ENCODE data around the gene ADRB2.
"Not testable (repeated sequence)": the region's sequence is repeated elsewhere in the genome, so short reads cannot be mapped to it uniquely, and the experiment has no call there.

The ADRB2 gene

GRCh38 chr5:148826053-148826738 lies at the start of gene ADRB2:
Gene ADRB2 (plus strand): TSS chr5:148826611. CDS start chr5:148826832, 221 bp downstream.
- peak; percentile 51 for DNase-seq (ENCODE audit: low spot score)

DNA sequence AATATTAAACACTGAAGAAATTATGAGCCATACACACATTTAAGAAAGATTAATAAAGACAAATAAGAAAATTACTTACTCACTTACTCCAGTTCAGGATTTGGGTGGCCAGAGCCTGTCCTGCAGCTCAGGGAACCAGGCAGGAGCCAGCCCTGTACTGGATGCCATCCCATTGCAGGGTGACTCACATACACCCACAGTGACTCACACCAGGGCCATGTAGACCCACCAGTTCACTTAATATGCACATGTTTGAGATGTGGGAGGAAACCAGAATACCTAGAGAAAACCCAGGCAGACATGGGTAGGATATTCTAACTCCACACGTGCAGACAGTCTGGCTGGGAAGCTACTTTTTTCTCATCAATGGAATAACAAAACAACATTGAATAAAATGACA lies 49.6 kb upstream of the ADRB2 start:
- peak; percentile 36 for DNase-seq (ENCODE audit: low spot score)

- DNase-seq (ENCODE audit: low spot score), result no peak
Measured at GRCh38 chr5:148778882-148779281, 47.5 kb upstream of the ADRB2 start.

DNA sequence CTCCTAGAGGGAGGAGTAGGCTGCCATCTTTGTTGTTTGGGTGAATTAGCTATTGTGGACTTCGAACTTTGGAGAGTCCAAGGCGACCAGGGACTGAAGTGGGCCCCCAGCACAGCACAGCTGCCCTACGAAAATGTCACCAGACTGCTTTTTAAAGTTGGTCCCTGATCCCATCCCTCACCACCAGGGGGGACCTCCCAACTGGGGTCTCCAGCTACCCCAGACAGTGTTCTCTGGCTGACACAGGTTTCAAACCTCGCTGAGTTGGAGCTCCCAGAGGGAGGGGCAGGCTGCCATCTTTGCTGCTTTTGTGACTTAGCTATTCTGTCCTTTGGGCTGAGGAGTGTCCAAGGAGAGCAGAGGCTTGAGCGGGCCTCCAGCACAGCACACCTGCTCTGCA lies 45.7 kb upstream of the ADRB2 start:
- no peak for DNase-seq (ENCODE audit: low spot score)

- no peak for DNase-seq (ENCODE audit: low spot score)
Measured at GRCh38 chr5:148781766-148782165, 44.6 kb upstream of the ADRB2 start.

DNA sequence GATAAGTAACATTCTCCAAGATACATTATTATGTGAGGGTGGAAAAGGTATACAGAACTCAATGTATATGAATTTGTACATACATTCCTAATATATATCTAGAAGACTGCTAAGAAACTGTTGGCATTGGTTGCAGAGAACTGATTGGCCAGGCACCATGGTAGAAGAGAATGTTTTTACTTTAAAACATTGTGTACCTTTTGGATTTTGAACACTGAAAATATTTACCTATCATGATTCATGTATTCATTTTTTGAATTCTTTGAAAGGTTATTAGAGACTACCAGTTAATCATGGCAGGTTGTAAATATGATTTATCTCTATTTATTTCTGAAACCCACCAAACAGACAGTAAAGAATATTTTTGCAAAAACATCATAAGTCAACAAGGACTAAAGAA lies 41.2 kb upstream of the ADRB2 start:
- no peak for DNase-seq (ENCODE audit: low spot score)

DNA sequence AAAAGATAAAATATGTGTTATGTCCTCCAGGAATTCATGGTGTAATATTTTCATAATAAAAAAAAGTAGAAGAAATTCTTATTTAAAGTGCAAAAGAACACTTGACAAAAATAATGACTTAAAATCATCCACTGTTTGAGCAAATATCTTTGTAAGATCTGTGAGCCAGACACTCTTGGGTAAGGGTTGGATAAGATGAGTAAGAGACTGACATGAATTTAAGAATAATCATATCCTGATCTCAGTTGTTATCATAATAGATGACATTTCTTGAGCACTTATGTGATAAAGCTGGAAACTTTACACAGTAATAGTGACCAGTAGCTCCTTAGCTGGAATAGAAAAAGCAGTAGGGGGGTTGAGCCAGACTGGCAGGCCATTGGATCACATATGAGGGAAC lies 40.0 kb upstream of the ADRB2 start:
- DNase-seq (ENCODE audit: low spot score), result no peak

DNA sequence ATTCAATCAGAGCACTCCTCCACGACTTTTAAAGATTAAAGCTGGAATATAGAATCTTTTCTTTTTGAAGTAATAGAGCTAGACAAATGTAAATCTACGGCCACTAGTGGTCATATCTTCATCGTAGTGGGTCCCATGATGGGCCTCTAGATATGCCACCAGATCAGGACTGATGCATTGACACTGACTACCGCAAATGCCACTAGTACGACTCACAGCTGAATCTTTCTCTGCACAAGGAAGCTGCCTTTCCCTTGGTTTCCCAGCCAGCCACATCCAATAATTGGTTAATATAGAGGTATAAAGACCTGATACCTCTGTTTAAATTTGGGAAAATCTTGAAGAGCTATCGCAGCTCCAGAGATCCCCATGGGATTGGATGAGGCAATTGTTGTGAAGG lies 37.8 kb upstream of the ADRB2 start:
- no peak for DNase-seq (ENCODE audit: low spot score)

DNA sequence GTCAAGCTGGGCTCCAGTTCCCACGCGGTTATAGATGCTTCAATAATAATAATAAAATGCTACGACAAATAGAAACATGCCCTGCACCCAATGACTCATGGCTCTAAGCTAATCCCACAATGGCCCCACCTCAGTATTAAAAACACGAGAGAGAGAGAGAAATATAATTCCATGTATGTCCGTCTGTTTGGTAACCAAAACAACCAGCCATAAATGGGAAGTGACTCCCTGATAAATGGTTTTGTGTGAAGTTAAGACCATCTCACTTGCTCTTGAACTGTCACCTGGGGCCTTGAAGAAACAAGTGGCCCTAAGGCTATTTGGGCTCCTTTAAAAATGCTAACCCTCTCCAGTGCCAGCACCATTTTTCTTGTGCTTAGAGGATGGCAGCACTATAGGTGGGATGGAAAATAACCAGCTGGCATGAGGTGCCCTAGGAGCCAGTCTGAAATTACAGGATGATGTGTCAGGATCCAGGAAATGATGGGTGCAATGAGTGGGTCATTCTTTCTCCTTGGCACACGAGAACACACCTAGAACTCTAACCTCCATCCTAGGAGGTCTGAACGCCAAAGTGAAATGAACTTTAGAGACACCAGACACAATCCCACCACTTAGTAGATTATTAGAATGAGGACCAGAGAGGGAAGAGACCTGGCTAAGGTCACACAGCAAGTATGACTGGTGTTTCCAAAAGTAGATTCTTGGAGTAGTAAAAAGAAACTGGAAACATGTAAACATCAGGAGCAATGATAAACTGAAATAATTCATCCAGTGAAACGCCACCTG lies 35.7 kb upstream of the ADRB2 start:
- no peak for DNase-seq (ENCODE audit: low spot score)

- no peak for DNase-seq (ENCODE audit: low spot score)
Measured at GRCh38 chr5:148791334-148791667, 35.1 kb upstream of the ADRB2 start.

DNA sequence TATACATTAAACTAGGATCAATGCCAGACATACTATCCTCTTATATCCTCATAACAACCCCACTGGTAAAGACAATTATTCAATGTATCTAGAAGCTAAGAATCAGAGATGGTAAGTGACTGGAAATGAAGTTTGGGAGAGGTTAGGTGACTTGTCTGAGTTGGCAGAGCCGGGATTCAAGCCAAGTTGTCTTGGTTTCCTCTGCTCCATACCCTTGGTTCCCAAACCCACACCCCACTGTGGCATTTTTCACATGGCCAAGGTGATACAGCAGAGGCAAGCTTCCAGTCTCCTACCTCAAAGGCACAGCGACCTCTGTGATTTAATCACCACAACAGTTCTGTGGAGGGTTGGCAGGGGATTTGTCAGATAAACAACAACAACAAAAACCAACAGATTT lies 34.7 kb upstream of the ADRB2 start:
- DNase-seq (ENCODE audit: low spot score), result no peak

DNA sequence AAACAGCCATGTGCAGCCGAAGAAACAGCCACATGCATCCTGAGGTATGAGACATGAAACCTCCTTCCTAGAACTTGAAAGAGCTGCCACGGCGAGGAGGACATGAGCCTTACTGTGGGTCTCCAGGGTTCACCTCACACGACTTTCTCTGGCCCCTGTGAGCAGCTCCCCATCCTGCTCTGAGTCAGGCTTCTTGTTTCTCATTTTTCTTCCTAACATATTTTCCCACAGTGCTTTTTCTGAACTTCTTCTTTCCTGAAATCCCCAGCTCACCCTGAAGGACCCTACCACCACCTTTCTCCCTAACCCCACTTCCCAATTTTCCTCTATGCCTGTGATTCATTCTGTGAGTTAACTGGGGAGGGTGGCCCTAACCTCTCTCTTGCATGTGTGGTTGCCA lies 33.7 kb upstream of the ADRB2 start:
- DNase-seq (ENCODE audit: low spot score), result no peak

- DNase-seq (ENCODE audit: low spot score), result no peak
Measured at GRCh38 chr5:148793261-148793660, 33.1 kb upstream of the ADRB2 start.

- no peak for DNase-seq (ENCODE audit: low spot score)
Measured at GRCh38 chr5:148794275-148794674, 32.1 kb upstream of the ADRB2 start.

GRCh38 chr5:148794729-148795561 lies 31.5 kb upstream of the ADRB2 start:
- no peak for DNase-seq (ENCODE audit: low spot score)

- DNase-seq (ENCODE audit: low spot score), result no peak
Measured at GRCh38 chr5:148796936-148797335, 29.5 kb upstream of the ADRB2 start.

- DNase-seq (ENCODE audit: low spot score), result no peak
Measured at GRCh38 chr5:148798786-148799185, 27.6 kb upstream of the ADRB2 start.

- DNase-seq (ENCODE audit: low spot score), result no peak
Measured at GRCh38 chr5:148799737-148800527, 26.5 kb upstream of the ADRB2 start.

GRCh38 chr5:148801682-148802276 lies 24.6 kb upstream of the ADRB2 start:
- no peak for DNase-seq (ENCODE audit: low spot score)

- not testable (repeated sequence) for DNase-seq (ENCODE audit: low spot score)
Measured at GRCh38 chr5:148803451-148803850, 23.0 kb upstream of the ADRB2 start.

- DNase-seq (ENCODE audit: low spot score), result no peak
Measured at GRCh38 chr5:148804393-148804792, 22.0 kb upstream of the ADRB2 start.
